Activated CD4-positive, alpha-beta T cell treated with anti-CD3 and anti-CD28 coated beads, Interleukin-2, amount 10 ng/mL, durations not matched to agents 24 days and 14 days (primary cell): ENCODE measurements around the gene TRIM29. TPM values are rescaled to one million over a fixed set of nuclear protein-coding genes. Genes with fewer than 3 reads are reported as not detected.
"Not testable (repeated sequence)": the region's sequence is repeated elsewhere in the genome, so short reads cannot be mapped to it uniquely, and the experiment has no call there.

ENCODE experiments used
- DNase-seq: peaks from one replicate; pipeline ENCODE4 v3.0.0; 2022
- H3K27ac Mint-ChIP-seq: one replicate; pipeline ENCODE4 v1.8.0; 2022; ENCODE audit warnings: mild to moderate bottlenecking, mixed read lengths
- H3K27me3 Mint-ChIP-seq: one replicate; pipeline ENCODE4 v1.8.0; 2022; ENCODE audit warnings: mixed read lengths
- H3K36me3 Mint-ChIP-seq: one replicate; pipeline ENCODE4 v1.8.0; 2022; ENCODE audit warnings: low read depth, mild to moderate bottlenecking, mixed read lengths
- H3K4me1 Mint-ChIP-seq: one replicate; pipeline ENCODE4 v1.8.0; 2021; ENCODE audit warnings: mixed read lengths
- H3K4me3 Mint-ChIP-seq: one replicate; pipeline ENCODE4 v1.8.0; 2022; ENCODE audit warnings: mild to moderate bottlenecking, moderate library complexity, mixed read lengths
- H3K9me3 Mint-ChIP-seq: one replicate; pipeline ENCODE4 v1.8.0; 2021; ENCODE audit warnings: mixed read lengths
- intact Hi-C: fragments of 100-400 bp; cut with micrococcal nuclease; formaldehyde crosslinking; loops from one replicate; pipeline ENCODE4 v1.15.1; 2023
- total RNA-seq: library from RNA; stranded (reverse); gene quantifications from 2 replicates; pipeline ENCODE4 v1.2.3, GENCODE V29; 2022

TRIM29 gene
- not detected in 2 replicates for total RNA-seq

GRCh38 chr11:120137611-120138521 is at the start of gene TRIM29:
TSS of gene TRIM29 (minus strand) at chr11:120138113. CDS start at chr11:120138031, 82 bp downstream.
- Mint-ChIP-seq H3K9me3 (no peaks in the 10 kb centered on the region), H3K27me3 (peaks cover 6% of the 10 kb centered on the region), H3K4me3 (no peak within 1 kb of the TSS), H3K36me3 (no peaks in the 10 kb centered on the region), H3K4me1 (no peaks in the 10 kb centered on the region), H3K27ac (no peak within 1 kb of the TSS)
- intact Hi-C loops: no loop called here
- no peak for DNase-seq

- Mint-ChIP-seq H3K36me3 (no peaks in the 10 kb centered on the region), H3K27ac (peak overlapping the region; percentile 43), H3K4me3 (peak overlapping the region; percentile 9), H3K9me3 (no peaks in the 10 kb centered on the region), H3K27me3 (peaks cover 12% of the 10 kb centered on the region), H3K4me1 (peaks cover 12% of the 10 kb centered on the region)
- intact Hi-C loops: no loop called here
- no peak for DNase-seq
Measured at GRCh38 chr11:120186774-120187591, 49.1 kb upstream of the TRIM29 start.

GRCh38 chr11:120186456-120186773 is 48.5 kb upstream of the TRIM29 start:
- H3K27ac Mint-ChIP-seq: peak overlapping the region; percentile 43
- H3K27me3 Mint-ChIP-seq: peaks cover 12% of the 10 kb centered on the region
- peak overlapping the region; percentile 9 for H3K4me3 Mint-ChIP-seq
- peaks cover 12% of the 10 kb centered on the region for H3K4me1 Mint-ChIP-seq
- H3K36me3 Mint-ChIP-seq: no peaks in the 10 kb centered on the region
- DNase-seq: no peak
- intact Hi-C loops: no loop called here
- H3K9me3 Mint-ChIP-seq: no peaks in the 10 kb centered on the region

- no peak for DNase-seq
- peaks cover 12% of the 10 kb centered on the region for H3K27me3 Mint-ChIP-seq
- H3K4me1 Mint-ChIP-seq: peaks cover 12% of the 10 kb centered on the region
- H3K36me3 Mint-ChIP-seq: no peaks in the 10 kb centered on the region
- intact Hi-C loops: no loop called here
- no peak overlapping the region for H3K4me3 Mint-ChIP-seq
- H3K27ac Mint-ChIP-seq: no peak overlapping the region
- H3K9me3 Mint-ChIP-seq: no peaks in the 10 kb centered on the region
Measured at GRCh38 chr11:120185706-120186455, 48.0 kb upstream of the TRIM29 start.

GRCh38 chr11:120184946-120185705 is 47.2 kb upstream of the TRIM29 start:
- H3K36me3 Mint-ChIP-seq: no peaks in the 10 kb centered on the region
- H3K9me3 Mint-ChIP-seq: no peaks in the 10 kb centered on the region
- peaks cover 12% of the 10 kb centered on the region for H3K4me1 Mint-ChIP-seq
- intact Hi-C loops: no loop called here
- DNase-seq: no peak
- H3K27ac Mint-ChIP-seq: no peak overlapping the region
- no peak overlapping the region for H3K4me3 Mint-ChIP-seq
- peaks cover 12% of the 10 kb centered on the region for H3K27me3 Mint-ChIP-seq

GRCh38 chr11:120184371-120184945 is 46.5 kb upstream of the TRIM29 start:
- DNase-seq: no peak
- peaks cover 12% of the 10 kb centered on the region for H3K4me1 Mint-ChIP-seq
- peaks cover 12% of the 10 kb centered on the region for H3K27me3 Mint-ChIP-seq
- intact Hi-C loops: no loop called here
- no peak overlapping the region for H3K27ac Mint-ChIP-seq
- no peaks in the 10 kb centered on the region for H3K36me3 Mint-ChIP-seq
- H3K4me3 Mint-ChIP-seq: no peak overlapping the region
- H3K9me3 Mint-ChIP-seq: no peaks in the 10 kb centered on the region

GRCh38 chr11:120183701-120184141 is 45.8 kb upstream of the TRIM29 start:
- intact Hi-C loops: no loop called here
- Mint-ChIP-seq H3K27ac (no peak overlapping the region), H3K36me3 (no peaks in the 10 kb centered on the region), H3K4me3 (no peak overlapping the region), H3K9me3 (no peaks in the 10 kb centered on the region), H3K4me1 (peaks cover 12% of the 10 kb centered on the region), H3K27me3 (peaks cover 12% of the 10 kb centered on the region)
- DNase-seq: no peak

- Mint-ChIP-seq H3K27ac (no peak overlapping the region), H3K9me3 (no peaks in the 10 kb centered on the region), H3K27me3 (peaks cover 12% of the 10 kb centered on the region), H3K4me3 (no peak overlapping the region), H3K4me1 (peaks cover 12% of the 10 kb centered on the region), H3K36me3 (no peaks in the 10 kb centered on the region)
- no peak for DNase-seq
- intact Hi-C loops: no loop called here
Measured at GRCh38 chr11:120182790-120183491, 45.0 kb upstream of the TRIM29 start.

GRCh38 chr11:120182372-120182771 is 44.5 kb upstream of the TRIM29 start:
- Mint-ChIP-seq H3K4me3 (no peak overlapping the region), H3K27me3 (peaks cover 12% of the 10 kb centered on the region), H3K27ac (no peak overlapping the region), H3K4me1 (peaks cover 12% of the 10 kb centered on the region), H3K9me3 (no peaks in the 10 kb centered on the region), H3K36me3 (no peaks in the 10 kb centered on the region)
- DNase-seq: no peak
- intact Hi-C loops: no loop called here

GRCh38 chr11:120181376-120181975 is 43.6 kb upstream of the TRIM29 start:
- peaks cover 10% of the 10 kb centered on the region for H3K27me3 Mint-ChIP-seq
- H3K27ac Mint-ChIP-seq: no peak overlapping the region
- no peak for DNase-seq
- H3K4me1 Mint-ChIP-seq: peaks cover 5% of the 10 kb centered on the region
- no peaks in the 10 kb centered on the region for H3K36me3 Mint-ChIP-seq
- no peaks in the 10 kb centered on the region for H3K9me3 Mint-ChIP-seq
- intact Hi-C loops: no loop called here
- no peak overlapping the region for H3K4me3 Mint-ChIP-seq

GRCh38 chr11:120180551-120181232 is 42.8 kb upstream of the TRIM29 start:
- no peak for DNase-seq
- H3K27me3 Mint-ChIP-seq: peaks cover 13% of the 10 kb centered on the region
- H3K4me1 Mint-ChIP-seq: no peaks in the 10 kb centered on the region
- no peaks in the 10 kb centered on the region for H3K36me3 Mint-ChIP-seq
- H3K9me3 Mint-ChIP-seq: no peaks in the 10 kb centered on the region
- intact Hi-C loops: no loop called here
- no peak overlapping the region for H3K27ac Mint-ChIP-seq
- no peak overlapping the region for H3K4me3 Mint-ChIP-seq

- intact Hi-C loops, H3K9me3 Mint-ChIP-seq, DNase-seq, H3K27ac Mint-ChIP-seq, H3K4me3 Mint-ChIP-seq, H3K4me1 Mint-ChIP-seq, H3K36me3 Mint-ChIP-seq: not testable (repeated sequence)
- peaks cover 12% of the 10 kb centered on the region for H3K27me3 Mint-ChIP-seq
Measured at GRCh38 chr11:120180063-120180462, 42.1 kb upstream of the TRIM29 start.
